Measurements from ENCODE around the gene GAP43.

GAP43 gene, protein sequence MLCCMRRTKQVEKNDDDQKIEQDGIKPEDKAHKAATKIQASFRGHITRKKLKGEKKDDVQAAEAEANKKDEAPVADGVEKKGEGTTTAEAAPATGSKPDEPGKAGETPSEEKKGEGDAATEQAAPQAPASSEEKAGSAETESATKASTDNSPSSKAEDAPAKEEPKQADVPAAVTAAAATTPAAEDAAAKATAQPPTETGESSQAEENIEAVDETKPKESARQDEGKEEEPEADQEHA

DNA sequence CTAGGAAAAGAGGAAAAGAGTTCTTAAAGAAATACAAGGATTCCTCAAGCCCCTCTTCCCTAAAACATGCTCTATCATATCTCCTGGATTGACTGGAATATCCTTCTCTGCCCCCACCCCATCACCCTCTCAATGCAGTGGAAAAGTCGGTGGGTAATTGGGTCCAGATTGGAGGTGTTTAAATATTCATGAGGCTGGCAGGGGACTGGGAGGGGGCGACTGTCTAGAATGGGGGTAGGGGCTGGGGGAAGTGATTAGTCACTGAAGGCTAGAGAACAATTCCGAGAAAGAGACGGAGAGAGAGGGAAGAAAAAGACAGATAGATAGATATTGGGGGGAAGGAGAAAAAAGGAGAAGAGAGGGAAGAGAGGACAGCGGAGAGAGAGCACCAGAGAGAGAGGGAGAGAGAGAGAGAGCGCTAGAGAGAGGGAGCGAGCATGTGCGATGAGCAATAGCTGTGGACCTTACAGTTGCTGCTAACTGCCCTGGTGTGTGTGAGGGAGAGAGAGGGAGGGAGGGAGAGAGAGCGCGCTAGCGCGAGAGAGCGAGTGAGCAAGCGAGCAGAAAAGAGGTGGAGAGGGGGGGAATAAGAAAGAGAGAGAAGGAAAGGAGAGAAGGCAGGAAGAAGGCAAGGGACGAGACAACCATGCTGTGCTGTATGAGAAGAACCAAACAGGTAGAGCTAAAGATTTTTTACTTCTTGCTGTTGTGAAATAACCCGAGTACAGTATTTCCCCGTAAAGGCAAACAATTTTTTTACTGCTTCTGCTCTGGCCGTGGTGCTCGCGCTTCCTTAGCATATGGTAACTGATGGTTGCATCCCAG lies at the start of gene GAP43:
GAP43 (plus strand) TSS at position 467 of the 825 bp plus-strand sequence; CDS start at position 647, 180 bp downstream.
- Histone ChIP-seq H3K36me3 (ENCODE audit: insufficient read depth, low read length) (no peaks in the 10 kb centered on the region), H3K4me2 (ENCODE audit: insufficient read depth, low read length) (no peak within 1 kb of the TSS), H3K27me3 (ENCODE audit: insufficient read depth, low read length, poor library complexity) (peaks cover 8% of the 10 kb centered on the region), H2AFZ (ENCODE audit: low read depth, low read length) (no peak within 1 kb of the TSS), H3K4me1 (ENCODE audit: insufficient read depth, low read length) (no peaks in the 10 kb centered on the region), H3K27ac (ENCODE audit: low read length) (no peak within 1 kb of the TSS), H3K9me3 (ENCODE audit: insufficient read depth, low read length, severe bottlenecking) (no peaks in the 10 kb centered on the region), H3K4me3 (ENCODE audit: low read depth in 1 of 2, low read length in 2 of 2) (no peak within 1 kb of the TSS), H4K20me1 (ENCODE audit: insufficient read depth, low read length) (no peaks in the 10 kb centered on the region), H3K79me2 (ENCODE audit: insufficient read depth, low read length) (no peaks in the 10 kb centered on the region), H3K9ac (ENCODE audit: low read depth, low read length) (no peak within 1 kb of the TSS)
- ATAC-seq (ENCODE audit: insufficient read depth, low read depth) (no peak), DNase-seq (no peak)
- TF ChIP-seq, protein P1, sequence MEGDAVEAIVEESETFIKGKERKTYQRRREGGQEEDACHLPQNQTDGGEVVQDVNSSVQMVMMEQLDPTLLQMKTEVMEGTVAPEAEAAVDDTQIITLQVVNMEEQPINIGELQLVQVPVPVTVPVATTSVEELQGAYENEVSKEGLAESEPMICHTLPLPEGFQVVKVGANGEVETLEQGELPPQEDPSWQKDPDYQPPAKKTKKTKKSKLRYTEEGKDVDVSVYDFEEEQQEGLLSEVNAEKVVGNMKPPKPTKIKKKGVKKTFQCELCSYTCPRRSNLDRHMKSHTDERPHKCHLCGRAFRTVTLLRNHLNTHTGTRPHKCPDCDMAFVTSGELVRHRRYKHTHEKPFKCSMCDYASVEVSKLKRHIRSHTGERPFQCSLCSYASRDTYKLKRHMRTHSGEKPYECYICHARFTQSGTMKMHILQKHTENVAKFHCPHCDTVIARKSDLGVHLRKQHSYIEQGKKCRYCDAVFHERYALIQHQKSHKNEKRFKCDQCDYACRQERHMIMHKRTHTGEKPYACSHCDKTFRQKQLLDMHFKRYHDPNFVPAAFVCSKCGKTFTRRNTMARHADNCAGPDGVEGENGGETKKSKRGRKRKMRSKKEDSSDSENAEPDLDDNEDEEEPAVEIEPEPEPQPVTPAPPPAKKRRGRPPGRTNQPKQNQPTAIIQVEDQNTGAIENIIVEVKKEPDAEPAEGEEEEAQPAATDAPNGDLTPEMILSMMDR (IDR thresholded peaks at IDR 0.05; ENCODE audit: borderline replicate concordance, extremely low read depth, low read length, poor library complexity, severe bottlenecking): no peak
- no peak for TF ChIP-seq EZH2 (IDR thresholded peaks at IDR 0.05; ENCODE audit: borderline replicate concordance, low read depth, low read length, severe bottlenecking)

DNA sequence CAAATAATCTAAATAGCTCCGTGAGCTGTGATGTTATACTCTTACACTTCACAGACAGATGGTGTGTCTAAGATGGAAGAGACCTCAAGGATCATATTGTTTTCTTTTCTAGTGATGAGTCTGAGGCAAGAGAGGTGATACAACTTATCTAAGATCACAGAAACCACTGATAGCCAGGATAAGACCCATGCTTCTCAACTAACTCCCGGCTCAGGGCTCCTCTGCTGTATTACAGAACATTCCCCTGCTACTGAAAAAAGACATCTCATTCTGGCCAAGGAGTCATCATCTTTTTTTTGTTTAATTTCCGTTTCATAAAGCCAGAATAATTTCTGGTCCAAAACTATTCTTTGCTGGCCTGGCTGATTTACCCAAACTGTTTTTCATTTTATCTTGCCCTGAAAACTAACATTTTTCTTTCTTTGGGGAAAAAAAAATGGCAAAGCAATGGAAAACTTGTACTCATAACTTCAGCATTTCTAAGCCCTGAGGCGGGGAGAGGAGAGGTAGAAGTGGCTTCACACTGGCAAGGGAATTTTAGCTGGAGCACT lies 46.9 kb upstream of the GAP43 start:
- no peak overlapping the region for H3K4me2 ChIP-seq (ENCODE audit: insufficient read depth, low read length)
- H3K36me3 ChIP-seq (ENCODE audit: insufficient read depth, low read length): no peaks in the 10 kb centered on the region
- ATAC-seq (ENCODE audit: insufficient read depth, low read depth): no peak
- TF ChIP-seq, protein P1 (IDR thresholded peaks at IDR 0.05; ENCODE audit: borderline replicate concordance, extremely low read depth, low read length, poor library complexity, severe bottlenecking): no peak
- no peak for TF ChIP-seq EZH2 (IDR thresholded peaks at IDR 0.05; ENCODE audit: borderline replicate concordance, low read depth, low read length, severe bottlenecking)
- H3K79me2 ChIP-seq (ENCODE audit: insufficient read depth, low read length): no peaks in the 10 kb centered on the region
- no peak overlapping the region for H3K4me3 ChIP-seq (ENCODE audit: low read depth in 1 of 2, low read length in 2 of 2)
- no peaks in the 10 kb centered on the region for H3K27me3 ChIP-seq (ENCODE audit: insufficient read depth, low read length, poor library complexity)
- no peaks in the 10 kb centered on the region for H3K4me1 ChIP-seq (ENCODE audit: insufficient read depth, low read length)
- no peaks in the 10 kb centered on the region for H3K9me3 ChIP-seq (ENCODE audit: insufficient read depth, low read length, severe bottlenecking)
- no peak overlapping the region for H3K27ac ChIP-seq (ENCODE audit: low read length)
- no peak for DNase-seq
- no peak overlapping the region for H3K9ac ChIP-seq (ENCODE audit: low read depth, low read length)
- H2AFZ ChIP-seq (ENCODE audit: low read depth, low read length): no peak overlapping the region
- no peaks in the 10 kb centered on the region for H4K20me1 ChIP-seq (ENCODE audit: insufficient read depth, low read length)

DNA sequence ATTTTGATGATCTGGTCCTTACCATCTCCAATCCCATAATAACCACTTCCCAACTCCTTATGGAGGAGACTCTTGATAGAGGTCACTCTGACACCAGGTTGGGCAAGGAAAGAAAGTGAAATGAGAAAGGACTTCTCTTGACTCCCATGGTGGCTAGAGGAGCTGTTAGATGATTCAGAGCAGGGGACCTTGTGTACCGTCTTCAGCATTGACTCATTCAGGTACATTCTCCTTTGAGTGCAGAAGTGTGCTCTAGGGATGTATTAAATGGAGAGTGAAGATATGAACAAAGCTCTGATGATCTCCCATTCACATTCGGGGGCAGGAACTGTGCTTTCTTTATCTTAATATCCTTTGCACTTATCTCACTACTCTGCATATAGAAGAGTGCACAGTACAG lies 46.3 kb upstream of the GAP43 start:
- no peaks in the 10 kb centered on the region for H4K20me1 ChIP-seq (ENCODE audit: insufficient read depth, low read length)
- no peak overlapping the region for H2AFZ ChIP-seq (ENCODE audit: low read depth, low read length)
- H3K4me1 ChIP-seq (ENCODE audit: insufficient read depth, low read length): no peaks in the 10 kb centered on the region
- ATAC-seq (ENCODE audit: insufficient read depth, low read depth): no peak
- DNase-seq: no peak
- no peak overlapping the region for H3K9ac ChIP-seq (ENCODE audit: low read depth, low read length)
- H3K27ac ChIP-seq (ENCODE audit: low read length): no peak overlapping the region
- no peak overlapping the region for H3K4me2 ChIP-seq (ENCODE audit: insufficient read depth, low read length)
- no peak for TF ChIP-seq EZH2 (IDR thresholded peaks at IDR 0.05; ENCODE audit: borderline replicate concordance, low read depth, low read length, severe bottlenecking)
- TF ChIP-seq, protein P1 (IDR thresholded peaks at IDR 0.05; ENCODE audit: borderline replicate concordance, extremely low read depth, low read length, poor library complexity, severe bottlenecking): no peak
- no peaks in the 10 kb centered on the region for H3K36me3 ChIP-seq (ENCODE audit: insufficient read depth, low read length)
- no peaks in the 10 kb centered on the region for H3K9me3 ChIP-seq (ENCODE audit: insufficient read depth, low read length, severe bottlenecking)
- no peak overlapping the region for H3K4me3 ChIP-seq (ENCODE audit: low read depth in 1 of 2, low read length in 2 of 2)
- no peaks in the 10 kb centered on the region for H3K79me2 ChIP-seq (ENCODE audit: insufficient read depth, low read length)
- H3K27me3 ChIP-seq (ENCODE audit: insufficient read depth, low read length, poor library complexity): no peaks in the 10 kb centered on the region
